Stimulated activated CD8-positive, alpha-beta memory T cell treated with anti-CD3 and anti-CD28 coated beads, Interleukin-15, amount 100 ng/mL, for 1 hour (primary cell): Measurements from ENCODE around the gene SPTBN1.

Experiments used
- DNase-seq: peaks from one replicate; pipeline ENCODE4 v3.0.0-alpha.2; 2020; ENCODE audit warnings: low read depth

The SPTBN1 gene

GRCh38 chr2:54653572-54654204 is 197.6 kb downstream of the SPTBN1 start:
- DNase-seq, result no peak

DNA sequence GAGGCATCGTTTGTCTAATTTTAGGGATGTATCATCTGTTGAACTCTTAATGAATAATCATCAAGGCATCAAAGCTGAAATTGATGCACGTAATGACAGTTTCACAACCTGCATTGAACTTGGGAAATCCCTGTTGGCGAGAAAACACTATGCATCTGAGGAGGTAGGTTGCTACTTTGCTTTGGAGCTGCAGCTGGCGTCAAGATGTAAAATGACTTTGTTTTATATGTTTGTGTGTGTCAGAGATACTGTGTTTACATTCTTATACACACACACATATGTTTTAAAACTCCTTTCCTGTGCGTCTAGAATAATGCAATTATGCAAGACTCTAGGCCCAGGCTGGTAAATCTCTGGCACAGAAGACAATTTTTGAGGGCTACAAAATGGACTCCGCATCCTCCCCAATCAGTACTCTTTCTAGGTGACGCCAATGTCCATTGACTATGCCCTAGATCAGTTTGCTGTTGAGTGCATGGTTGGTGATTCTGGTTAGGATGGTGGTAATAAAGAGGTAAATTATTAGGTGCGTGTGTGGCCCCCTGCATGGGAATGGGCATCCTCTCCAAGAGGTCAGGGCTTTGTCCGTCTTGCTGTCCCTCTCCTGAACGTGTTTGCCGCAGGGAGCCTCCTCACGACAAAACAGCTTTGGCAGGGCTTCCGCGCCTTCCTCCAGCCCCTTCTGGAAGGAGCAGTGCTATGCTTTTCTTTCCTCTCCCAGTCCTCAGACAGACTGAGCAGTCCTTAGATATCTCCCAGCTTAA is 199.1 kb downstream of the SPTBN1 start:
- DNase-seq, result no peak

DNA sequence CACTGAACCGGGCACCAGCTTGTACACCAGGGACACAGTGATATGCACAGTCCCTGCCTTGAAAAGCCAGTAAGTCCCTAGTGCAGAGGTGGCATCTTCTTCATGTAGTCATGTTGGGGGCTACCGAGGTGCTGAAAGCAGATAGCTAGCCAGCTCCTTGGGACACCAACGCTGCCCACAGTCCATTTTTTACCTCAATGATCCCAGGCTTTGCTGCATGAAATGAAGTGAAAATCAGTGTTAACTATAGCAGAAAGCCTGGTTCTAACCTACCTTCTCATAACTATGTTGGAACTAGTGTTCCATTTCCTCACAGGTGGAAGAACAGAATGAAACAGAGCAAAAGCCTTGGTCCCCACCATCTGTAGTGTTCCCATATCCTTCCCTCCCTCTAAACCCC is 200.7 kb downstream of the SPTBN1 start:
- no peak for DNase-seq

GRCh38 chr2:54657664-54658083 is 201.5 kb downstream of the SPTBN1 start:
- no peak for DNase-seq

- no peak for DNase-seq
These were observed 202.5 kb downstream of the SPTBN1 start for GRCh38 chr2:54658564-54659071.

DNA sequence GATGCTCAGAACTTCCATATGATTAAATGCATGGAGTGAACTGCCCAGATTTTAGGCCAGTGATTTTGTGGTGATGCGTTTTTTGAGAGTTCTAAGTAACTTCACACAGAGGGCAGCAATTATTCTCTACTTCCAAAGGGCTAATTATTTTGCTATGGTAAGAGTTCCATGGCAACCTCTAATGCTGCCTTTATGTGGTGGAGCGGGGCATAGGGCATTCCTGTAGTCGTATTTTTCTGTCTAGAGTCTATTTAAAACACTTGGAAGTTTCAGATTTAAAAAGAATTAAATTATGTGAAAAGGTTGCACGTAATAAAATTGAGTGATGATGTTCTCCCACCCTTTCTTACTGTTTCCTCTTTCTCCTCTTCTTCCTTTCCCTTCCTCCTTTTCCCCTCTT is 203.4 kb downstream of the SPTBN1 start:
- no peak for DNase-seq

DNA sequence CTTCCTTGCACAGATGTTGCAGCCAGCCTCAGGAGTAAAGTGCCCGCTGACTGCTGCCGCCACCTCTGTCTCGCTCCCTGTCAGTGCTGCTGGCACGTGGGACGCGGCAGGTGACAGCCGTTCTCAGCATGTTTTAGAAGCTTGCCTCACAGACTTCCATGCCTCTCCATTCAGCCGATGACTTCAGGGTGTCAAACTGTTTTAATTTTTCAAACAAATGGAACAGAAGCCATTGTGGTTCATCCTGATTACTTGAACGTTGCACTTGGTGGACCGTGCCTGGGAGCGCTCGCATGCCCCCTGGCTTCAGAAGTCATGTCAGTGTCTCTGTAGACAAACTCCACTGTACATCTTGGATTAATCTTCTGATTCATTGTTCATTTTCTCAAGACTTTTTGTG is 204.6 kb downstream of the SPTBN1 start:
- no peak for DNase-seq

- DNase-seq, result no peak
These were observed 207.4 kb downstream of the SPTBN1 start for GRCh38 chr2:54663424-54664030.

- DNase-seq, result no peak
These were observed 208.2 kb downstream of the SPTBN1 start for GRCh38 chr2:54664238-54664786.

DNA sequence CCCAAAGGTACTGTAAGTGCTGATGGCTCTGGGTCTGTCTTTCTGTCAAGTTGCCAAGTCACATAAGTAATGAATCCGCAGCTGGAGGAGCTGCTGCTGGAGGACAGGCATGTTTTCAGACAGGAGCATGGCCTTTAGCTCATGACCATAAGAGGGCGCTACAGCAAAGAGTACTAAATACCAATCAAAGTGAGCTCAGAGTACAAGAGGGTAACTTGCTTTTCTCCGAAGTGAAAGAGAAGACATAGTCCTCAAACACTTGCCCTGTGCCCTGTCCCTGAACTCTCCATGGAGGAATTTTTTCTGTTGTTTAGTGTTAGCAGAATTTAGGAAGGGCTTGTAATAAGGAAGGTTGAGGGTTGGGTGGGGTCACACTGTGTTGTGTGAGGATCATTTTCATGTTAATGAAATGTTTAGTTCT is 209.3 kb downstream of the SPTBN1 start:
- DNase-seq, result no peak

DNA sequence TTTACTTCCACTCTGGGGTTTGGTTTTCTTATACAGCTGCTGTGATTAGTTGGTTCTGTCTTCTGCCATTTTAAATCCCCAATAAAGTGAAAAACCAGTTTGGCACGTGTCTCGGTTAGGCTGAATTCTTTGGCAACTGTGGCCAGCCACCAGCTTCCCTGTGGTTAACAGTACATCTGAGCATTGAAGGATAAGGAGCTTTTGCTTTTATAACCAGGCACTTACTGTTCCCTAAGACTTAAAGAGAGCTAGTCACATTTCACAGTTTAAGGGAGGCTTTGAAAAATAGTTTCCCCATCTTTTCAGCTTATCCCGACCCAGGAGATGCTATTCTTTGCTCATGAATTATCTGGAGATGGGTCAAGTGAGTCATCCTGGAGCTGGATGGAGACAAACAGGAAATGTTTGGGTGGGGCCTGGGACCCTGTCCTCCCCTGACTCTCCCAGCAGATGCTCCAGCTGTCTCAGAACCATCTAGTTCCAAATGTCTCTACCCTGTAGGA is 210.1 kb downstream of the SPTBN1 start:
- DNase-seq, result no peak

DNA sequence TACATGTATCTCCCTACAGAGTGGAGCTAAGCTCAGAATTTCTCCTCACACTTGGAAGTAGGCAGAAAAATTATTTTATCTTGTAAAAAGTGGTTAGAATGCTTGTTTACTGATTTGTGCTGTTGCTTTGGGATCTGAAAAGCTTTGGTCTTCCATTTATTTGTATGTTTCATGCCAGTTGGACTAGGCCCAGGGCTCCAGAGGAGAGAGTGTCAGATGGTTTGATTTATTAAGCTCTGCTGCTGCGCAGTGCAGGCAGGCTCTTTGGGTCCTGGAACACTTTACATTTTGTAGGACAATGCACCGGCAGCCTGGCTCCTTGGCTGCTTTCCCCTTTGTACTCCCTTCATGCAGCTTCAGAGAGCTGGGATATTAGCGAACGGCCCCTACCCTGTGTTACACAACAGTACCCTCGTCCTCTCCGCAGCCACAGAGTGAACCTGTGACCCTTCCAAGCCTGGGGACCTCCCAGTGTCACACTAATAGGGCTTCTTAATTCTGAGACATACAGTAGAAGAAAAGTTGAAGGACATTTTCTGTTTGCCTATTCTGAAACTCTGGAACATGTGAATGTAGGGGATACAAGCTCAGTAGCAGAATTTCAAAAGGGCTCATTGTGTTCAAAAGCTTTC is 210.6 kb downstream of the SPTBN1 start:
- no peak for DNase-seq

GRCh38 chr2:54667266-54667639 is 211.1 kb downstream of the SPTBN1 start:
- DNase-seq, result no peak

DNA sequence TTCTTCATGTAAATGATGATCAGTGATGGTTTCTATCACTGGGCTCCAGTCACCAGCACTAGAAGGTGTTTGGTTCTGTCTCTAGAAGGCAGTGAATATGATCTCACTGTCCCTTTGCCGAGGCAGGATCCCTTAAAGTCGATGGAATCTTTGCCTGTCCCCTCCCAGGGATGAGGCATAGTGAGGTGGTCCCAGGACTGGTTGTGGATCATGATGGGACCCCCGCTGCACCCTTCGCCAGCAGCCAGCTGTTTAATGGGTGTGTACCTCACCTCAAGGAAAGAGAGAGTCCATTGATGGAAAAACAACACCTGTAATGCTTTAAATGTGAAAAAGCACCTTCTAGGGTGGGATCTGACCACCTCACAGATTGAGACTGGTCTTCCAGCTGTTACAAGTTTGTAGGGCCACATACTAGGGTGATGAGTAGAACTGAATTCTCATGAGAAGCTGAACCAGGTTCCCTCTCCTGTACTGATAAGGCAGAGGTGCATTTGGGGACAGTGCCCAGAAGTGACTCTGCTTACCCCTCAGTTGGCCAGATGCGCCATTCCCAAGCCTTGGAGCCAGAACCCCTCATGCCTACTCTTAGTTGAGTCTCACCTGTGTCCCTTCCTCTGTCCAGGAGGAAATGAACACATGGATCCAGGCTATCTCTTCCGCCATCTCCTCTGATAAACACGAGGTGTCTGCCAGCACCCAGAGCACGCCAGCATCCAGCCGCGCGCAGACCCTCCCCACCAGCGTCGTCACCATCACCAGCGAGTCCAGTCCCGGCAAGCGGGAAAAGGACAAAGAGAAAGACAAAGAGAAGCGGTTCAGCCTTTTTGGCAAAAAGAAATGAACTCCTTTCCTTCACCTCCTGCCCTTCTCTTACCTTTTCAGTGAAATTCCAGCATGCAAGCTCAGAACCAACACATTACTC is 211.9 kb downstream of the SPTBN1 start:
- no peak for DNase-seq

DNA sequence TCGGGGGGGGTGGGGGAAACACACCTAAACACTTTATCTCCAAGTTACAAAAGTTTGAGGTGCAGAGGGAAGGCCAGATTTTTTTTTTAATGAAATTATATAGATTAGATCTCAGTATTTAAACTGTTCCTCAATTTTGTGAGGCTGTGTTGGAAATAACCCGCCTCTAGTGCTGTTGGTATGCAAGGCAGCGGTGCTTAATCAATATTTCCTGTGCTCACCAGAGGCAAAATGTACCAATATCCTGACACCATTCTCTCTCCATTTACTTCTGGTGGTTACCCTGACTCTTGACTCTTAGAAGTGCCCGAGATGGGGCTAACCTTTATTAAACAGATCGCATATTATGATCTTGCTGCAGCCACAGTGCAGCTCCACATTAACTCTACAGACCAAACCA is 212.6 kb downstream of the SPTBN1 start:
- DNase-seq, result no peak

- no peak for DNase-seq
These were observed 213.8 kb downstream of the SPTBN1 start for GRCh38 chr2:54669677-54670484.

- no peak for DNase-seq
These were observed 214.4 kb downstream of the SPTBN1 start for GRCh38 chr2:54670485-54671009.

- no peak for DNase-seq
These were observed 214.9 kb downstream of the SPTBN1 start for GRCh38 chr2:54671010-54671409.

DNA sequence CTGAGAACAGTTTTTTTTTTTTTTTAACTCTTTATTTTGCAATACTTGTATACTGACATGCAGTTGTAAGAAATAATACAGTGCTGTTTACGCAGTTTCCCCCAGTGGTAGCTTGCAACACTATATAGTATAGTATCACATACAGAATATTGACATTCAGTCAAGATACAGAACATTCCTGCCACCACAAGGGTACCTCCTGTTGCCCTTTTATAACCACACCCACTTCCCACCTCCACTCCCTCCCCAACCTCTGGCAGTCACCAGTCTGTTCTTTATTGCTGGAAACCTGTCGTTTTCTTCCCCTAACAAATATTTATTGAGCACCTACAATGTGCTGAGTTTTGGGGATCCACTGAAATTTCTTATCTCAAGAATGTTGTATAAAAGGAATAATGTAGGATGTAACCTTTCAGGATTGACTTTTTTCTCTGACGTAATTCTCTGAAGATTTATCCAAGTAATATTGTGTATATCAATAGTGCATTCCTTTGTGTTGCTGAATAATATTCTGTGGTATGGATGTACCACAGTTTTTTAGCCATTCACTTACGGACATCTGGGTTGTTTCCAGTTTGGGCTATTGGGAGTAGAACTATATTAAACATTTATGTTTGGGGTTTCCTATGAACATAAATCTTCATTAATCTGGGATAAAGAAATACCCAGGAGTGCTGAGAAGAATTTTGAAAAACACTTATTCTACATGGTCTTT is 215.9 kb downstream of the SPTBN1 start:
- DNase-seq, result no peak
